Type B pancreatic cell (in vitro differentiated cells): ENCODE data around the gene SH2D4B. TPM values are rescaled to one million over a fixed set of nuclear protein-coding genes. Genes with fewer than 3 reads are reported as not detected.

Experiments
- DNase-seq: peaks from one replicate; pipeline ENCODE4 v3.0.0; 2021; ENCODE audit warnings: mixed read lengths; ENCODE audit not compliant: unreplicated experiment; ENCODE audit errors: extremely low spot score
- H3K27ac Mint-ChIP-seq: 2 replicates; pipeline ENCODE4 v1.8.0; 2021; ENCODE audit warnings: mild to moderate bottlenecking, mixed read lengths
- H3K27me3 Mint-ChIP-seq: 2 replicates; pipeline ENCODE4 v1.8.0; 2021; ENCODE audit warnings: mixed read lengths
- H3K36me3 Mint-ChIP-seq: 2 replicates; pipeline ENCODE4 v1.8.0; 2021; ENCODE audit warnings: mixed read lengths
- H3K4me1 Mint-ChIP-seq: one replicate; pipeline ENCODE4 v1.8.0; 2021; ENCODE audit warnings: mixed read lengths; ENCODE audit not compliant: unreplicated experiment
- H3K4me3 Mint-ChIP-seq: 2 replicates; pipeline ENCODE4 v1.8.0; 2021; ENCODE audit warnings: mild to moderate bottlenecking, mixed read lengths
- H3K9me3 Mint-ChIP-seq: 2 replicates; pipeline ENCODE4 v1.8.0; 2021; ENCODE audit warnings: mixed read lengths
- CTCF ChIP-seq: fragments of 200-600 bp; sonication (generic); conservative IDR thresholded peaks from 2 replicates; pipeline ENCODE4 v1.5.0; 2021; ENCODE audit warnings: antibody characterized with exemption, mild to moderate bottlenecking
- total RNA-seq: library from RNA; stranded (reverse); gene quantifications from 2 replicates; pipeline ENCODE4 v1.2.1, GENCODE V29; 2021; ENCODE audit warnings: low replicate concordance

SH2D4B gene
- total RNA-seq, 1 donor from 2014 or later, result 0.10 TPM

- Mint-ChIP-seq H3K27ac (no peak overlapping the region), H3K4me3 (no peak overlapping the region), H3K4me1 (no peaks in the 10 kb centered on the region), H3K9me3 (no peaks in the 10 kb centered on the region), H3K27me3 (no peaks in the 10 kb centered on the region), H3K36me3 (no peaks in the 10 kb centered on the region)
- peak; percentile 83 for TF ChIP-seq CTCF
- DNase-seq, result no peak
These were observed 61.7 kb downstream of the SH2D4B start for GRCh38 chr10:80599424-80599847.

GRCh38 chr10:80600256-80600655, 62.6 kb downstream of the SH2D4B start:
- Mint-ChIP-seq H3K27ac (no peak overlapping the region), H3K4me1 (no peaks in the 10 kb centered on the region), H3K27me3 (no peaks in the 10 kb centered on the region), H3K9me3 (no peaks in the 10 kb centered on the region), H3K4me3 (no peak overlapping the region), H3K36me3 (no peaks in the 10 kb centered on the region)
- DNase-seq, result no peak
- no peak for TF ChIP-seq CTCF

- no peak overlapping the region for H3K4me3 Mint-ChIP-seq
- H3K27ac Mint-ChIP-seq, result no peak overlapping the region
These were observed 65.2 kb downstream of the SH2D4B start for GRCh38 chr10:80602881-80603280.

GRCh38 chr10:80603516-80603915, 65.8 kb downstream of the SH2D4B start:
- Mint-ChIP-seq H3K36me3 (no peaks in the 10 kb centered on the region), H3K27me3 (peaks cover 4% of the 10 kb centered on the region), H3K4me1 (peaks cover 6% of the 10 kb centered on the region), H3K27ac (no peak overlapping the region), H3K4me3 (no peak overlapping the region), H3K9me3 (no peaks in the 10 kb centered on the region)
- TF ChIP-seq CTCF, result no peak
- DNase-seq, result no peak

More at GRCh38 chr10:80602881-80603280, 65.2 kb downstream of the SH2D4B start:
- Mint-ChIP-seq H3K4me1 (peaks cover 6% of the 10 kb centered on the region), H3K9me3 (no peaks in the 10 kb centered on the region), H3K36me3 (no peaks in the 10 kb centered on the region), H3K27me3 (peaks cover 4% of the 10 kb centered on the region)
- no peak for TF ChIP-seq CTCF
- DNase-seq, result no peak

GRCh38 chr10:80608706-80609105, 71.0 kb downstream of the SH2D4B start:
- H3K27ac Mint-ChIP-seq, result no peak overlapping the region
- H3K9me3 Mint-ChIP-seq, result peaks cover 2% of the 10 kb centered on the region
- peaks cover 6% of the 10 kb centered on the region for H3K4me1 Mint-ChIP-seq
- H3K27me3 Mint-ChIP-seq, result peaks cover 8% of the 10 kb centered on the region
- H3K36me3 Mint-ChIP-seq, result no peaks in the 10 kb centered on the region
- H3K4me3 Mint-ChIP-seq, result no peak overlapping the region
- TF ChIP-seq CTCF, result no peak
- no peak for DNase-seq

- DNase-seq, result no peak
- Mint-ChIP-seq H3K9me3 (peaks cover 4% of the 10 kb centered on the region), H3K4me1 (peaks cover 6% of the 10 kb centered on the region), H3K27me3 (peaks cover 8% of the 10 kb centered on the region), H3K4me3 (no peak overlapping the region), H3K27ac (no peak overlapping the region), H3K36me3 (no peaks in the 10 kb centered on the region)
- no peak for TF ChIP-seq CTCF
These were observed 71.6 kb downstream of the SH2D4B start for GRCh38 chr10:80609331-80609730.
